Stimulated activated naive CD4-positive, alpha-beta T cell (primary cell): ENCODE measurements around the gene RAB37.
A peak's percentile ranks its signal among the peaks of the same experiment; 100 is the strongest.

Experiments
- DNase-seq, 6 experiments: peaks; one replicate each; lab custom pipeline; 2025; lab: John Stamatoyannopoulos, UW

Gene RAB37

GRCh38 chr17:74736513-74737298 lies at the start of gene RAB37:
Gene RAB37 (plus strand): TSS chr17:74737256. CDS start chr17:74737273, 17 bp downstream.
- DNase-seq = peak in 4 of 6 experiments; percentile 33 to 46 (median 44)

- DNase-seq = no peak
Measured at GRCh38 chr17:74687886-74688285, 49.2 kb upstream of the RAB37 start.

GRCh38 chr17:74690409-74690825 lies 46.6 kb upstream of the RAB37 start:
- DNase-seq = no peak

DNA sequence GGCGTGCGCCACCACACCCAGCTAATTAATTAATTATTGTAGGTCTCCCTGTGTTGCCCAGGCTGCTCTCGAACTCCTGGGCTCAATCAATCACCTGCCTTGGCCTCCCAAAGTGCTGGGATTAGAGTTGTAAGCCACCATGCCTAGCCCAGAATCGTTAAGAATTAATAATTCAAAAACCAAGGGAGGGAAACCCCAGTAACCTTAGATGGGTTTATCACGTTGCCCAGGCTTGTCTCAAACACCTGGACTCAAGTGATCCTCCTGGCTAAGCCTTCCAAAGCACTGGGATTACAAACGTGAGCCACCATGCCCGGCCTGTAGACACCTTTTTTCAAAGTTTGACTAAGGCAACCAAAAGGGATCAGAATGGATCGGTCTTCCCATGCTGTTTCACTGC lies 45.9 kb upstream of the RAB37 start:
- DNase-seq = no peak

GRCh38 chr17:74694081-74694480 lies 43.0 kb upstream of the RAB37 start:
- no peak for DNase-seq

GRCh38 chr17:74695629-74696028 lies 41.4 kb upstream of the RAB37 start:
- DNase-seq = no peak

DNA sequence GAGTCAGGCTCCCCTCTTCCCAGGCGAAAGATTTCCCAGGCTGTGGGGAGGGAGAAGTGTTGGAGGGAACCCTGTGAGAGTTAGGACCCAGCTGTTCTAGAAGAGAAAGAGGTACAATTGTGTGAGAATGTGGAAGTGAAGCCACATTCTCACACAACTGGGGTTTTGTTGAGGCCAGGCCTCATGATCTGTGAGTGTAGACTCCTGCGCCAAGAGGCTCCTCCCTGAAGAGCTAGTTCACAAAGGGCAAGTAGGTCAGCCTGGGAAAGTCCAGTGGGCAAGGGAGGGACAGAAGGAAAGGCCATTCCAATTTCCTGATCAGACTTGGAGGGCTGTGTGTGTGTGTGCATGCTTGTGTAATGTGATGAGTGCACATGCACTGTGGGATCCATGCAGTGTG lies 39.5 kb upstream of the RAB37 start:
- DNase-seq = no peak

DNA sequence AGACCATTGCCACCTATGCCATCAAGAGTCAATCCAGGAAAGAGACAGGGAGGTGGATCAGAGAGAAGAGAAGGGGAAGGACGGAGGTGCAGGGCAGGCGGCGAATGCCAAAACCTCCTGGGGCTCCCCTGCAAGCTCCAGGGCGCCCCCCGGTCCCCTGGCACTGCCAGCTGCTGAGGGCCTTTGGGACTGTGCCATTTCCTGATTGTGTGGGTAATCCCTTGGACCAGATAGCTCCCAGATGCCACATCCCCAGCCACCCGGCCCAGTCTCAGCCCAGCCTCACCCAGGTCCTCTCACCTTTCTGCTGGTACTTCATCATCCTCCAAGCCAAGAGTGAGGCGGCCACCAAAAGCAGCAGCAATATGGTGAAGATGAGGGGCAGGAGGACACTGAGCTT lies 39.0 kb upstream of the RAB37 start:
- no peak for DNase-seq

GRCh38 chr17:74699236-74699635 lies 37.8 kb upstream of the RAB37 start:
- no peak for DNase-seq

DNA sequence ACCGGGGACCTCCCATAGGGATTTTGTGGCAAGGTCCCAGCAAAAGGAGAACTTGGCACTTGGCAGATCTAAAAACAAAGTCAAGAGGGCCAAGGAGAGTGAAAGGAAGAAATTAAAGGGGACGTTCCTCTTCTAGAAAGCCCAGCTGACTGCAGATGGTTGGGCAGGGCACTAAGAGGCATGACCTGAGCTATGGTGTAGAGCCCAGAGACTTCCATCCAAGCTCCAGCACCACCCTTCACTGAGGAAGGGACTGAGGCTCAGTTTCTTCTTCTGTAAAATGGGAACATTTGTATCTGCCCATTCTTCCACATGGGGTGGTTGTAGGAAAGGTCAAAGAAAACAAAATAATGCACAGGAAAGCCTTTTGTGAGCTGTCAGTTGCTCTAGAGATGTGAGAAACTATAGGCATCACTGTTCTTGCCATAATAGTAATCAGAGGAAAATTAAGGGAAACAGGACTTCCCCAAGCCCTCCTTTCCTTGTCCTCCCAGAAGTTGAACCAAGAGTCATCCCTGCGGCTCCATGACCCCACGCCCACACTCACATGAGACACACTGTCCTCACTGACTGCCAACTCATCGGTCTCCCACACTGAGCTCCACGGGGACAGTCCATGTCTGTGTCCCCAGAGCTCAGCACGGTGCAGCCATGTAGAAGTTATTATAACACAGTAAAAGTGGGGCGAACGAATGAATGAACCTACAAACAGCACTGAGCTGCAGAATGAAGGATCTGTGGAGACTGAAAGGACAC lies 34.8 kb upstream of the RAB37 start:
- no peak for DNase-seq

- DNase-seq = no peak
Measured at GRCh38 chr17:74703311-74703710, 33.7 kb upstream of the RAB37 start.

DNA sequence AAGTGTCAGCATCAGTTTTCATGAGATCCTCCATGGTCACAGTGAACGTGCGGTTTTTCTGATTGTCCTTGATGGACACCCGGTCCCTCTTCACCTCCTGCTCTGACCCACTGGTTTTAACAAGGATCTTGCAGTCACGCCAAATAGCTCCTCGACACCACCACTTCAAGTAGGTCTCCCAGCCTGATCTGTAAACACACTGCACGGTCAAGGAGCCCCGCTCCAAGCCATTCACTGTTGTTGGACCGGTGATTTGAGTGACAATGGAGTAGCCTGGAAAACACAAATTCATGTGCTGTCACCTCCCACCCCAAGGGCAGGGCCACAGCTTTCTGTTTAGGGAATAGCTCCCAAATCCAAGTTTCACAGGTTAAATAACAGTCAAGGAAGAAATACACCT lies 32.5 kb upstream of the RAB37 start:
- DNase-seq = no peak

DNA sequence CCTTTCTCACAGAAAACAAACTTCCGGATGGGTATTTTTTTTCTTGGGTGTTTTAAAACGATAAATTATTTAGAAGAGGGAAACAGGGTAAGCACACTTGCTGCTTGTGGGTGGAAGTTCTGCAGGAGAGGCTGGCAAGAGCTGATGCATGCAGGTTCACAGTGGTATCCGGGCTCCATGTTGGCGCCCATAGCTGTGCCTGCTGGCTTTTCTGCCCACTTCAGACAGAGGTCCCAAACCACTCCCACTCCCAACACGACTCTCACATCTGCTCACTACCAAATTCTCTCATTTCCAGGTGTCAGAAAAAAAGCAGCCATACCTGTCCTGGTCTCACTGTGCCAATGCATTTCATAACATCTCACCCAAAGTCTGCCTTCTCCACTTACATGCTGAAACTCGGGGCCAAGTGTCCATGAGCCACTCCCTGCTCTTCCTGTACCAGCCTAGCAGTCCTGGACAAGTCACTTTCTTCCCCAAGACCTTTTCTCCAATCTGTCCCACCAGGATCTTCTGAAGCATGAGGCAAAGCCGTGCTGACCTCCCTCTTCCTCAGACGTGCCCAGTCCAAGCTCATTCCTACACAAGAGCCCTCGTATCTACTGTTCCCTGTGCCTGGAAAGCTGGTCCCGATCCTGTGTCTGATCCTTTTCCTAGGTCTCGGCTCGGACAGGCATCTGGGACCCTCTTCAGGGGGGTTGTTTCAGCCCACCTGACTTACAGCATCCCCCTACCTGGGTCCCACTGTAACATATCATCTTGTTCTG lies 25.8 kb upstream of the RAB37 start:
- DNase-seq = no peak

- DNase-seq = no peak
Measured at GRCh38 chr17:74712301-74712700, 24.8 kb upstream of the RAB37 start.

GRCh38 chr17:74712756-74713155 lies 24.3 kb upstream of the RAB37 start, which contains the start of gene CD300LF:
Gene CD300LF (minus strand): TSS chr17:74712923. CDS start chr17:74712866, 57 bp downstream.
- DNase-seq = no peak

GRCh38 chr17:74713171-74713755 lies 23.8 kb upstream of the RAB37 start:
- DNase-seq = no peak

DNA sequence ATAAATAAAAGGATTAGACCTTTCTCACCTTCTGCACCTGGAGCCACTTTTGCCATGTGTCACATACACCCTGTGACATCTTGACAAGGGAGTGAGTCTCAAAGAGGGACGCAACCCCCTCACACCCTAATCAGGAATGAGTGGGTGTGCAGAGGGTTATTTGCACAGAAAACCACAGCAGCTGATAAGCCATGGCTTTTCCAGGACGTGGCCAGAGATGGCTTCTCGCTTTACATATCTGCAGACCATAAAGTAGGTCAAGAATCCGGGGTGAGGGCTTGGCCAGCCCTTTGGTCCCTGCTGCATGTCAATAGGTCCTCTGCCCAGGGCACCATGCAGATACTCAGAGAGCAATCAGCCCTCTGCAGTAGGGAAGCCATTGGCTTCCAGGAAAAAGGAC lies 21.9 kb upstream of the RAB37 start:
- DNase-seq = no peak

- DNase-seq = no peak
Measured at GRCh38 chr17:74720506-74720905, 16.6 kb upstream of the RAB37 start.

- no peak for DNase-seq
Measured at GRCh38 chr17:74722782-74723181, 14.3 kb upstream of the RAB37 start.

DNA sequence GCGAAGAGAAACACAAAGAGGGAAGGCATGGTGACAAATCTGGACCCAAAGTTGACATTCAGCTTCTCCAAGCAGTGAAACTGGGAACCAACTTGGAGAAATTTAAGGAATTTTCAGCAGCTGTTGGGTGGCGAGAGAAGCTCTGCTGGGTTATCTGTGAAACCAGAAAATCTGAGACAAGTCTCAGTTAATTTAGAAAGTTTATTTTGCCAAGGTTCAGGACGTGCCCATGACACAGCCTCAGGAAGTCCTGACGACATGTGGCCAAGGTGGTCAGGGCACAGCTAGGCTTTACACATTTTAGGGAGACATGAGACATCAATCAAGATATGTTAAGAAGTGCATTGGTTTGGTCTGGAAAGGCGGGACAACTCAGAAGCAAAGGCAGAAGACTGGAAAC lies 13.2 kb upstream of the RAB37 start:
- DNase-seq = no peak

GRCh38 chr17:74725111-74725510 lies 11.9 kb upstream of the RAB37 start:
- DNase-seq = no peak

- no peak for DNase-seq
Measured at GRCh38 chr17:74728033-74728701, 8.9 kb upstream of the RAB37 start.
